GM10248 (cell line): ENCODE results near the gene KIF1A.

ENCODE experiments used
- CTCF ChIA-PET: fragments of 300-600 bp; sonication (Branson Sonifier 250); formaldehyde crosslinking; extraction: SDS; loops from one replicate; lab custom pipeline; 2021; ENCODE audit warnings: antibody characterized with exemption; lab: Yijun Ruan, JAX
- POLR2A ChIA-PET: fragments of 350-650 bp; sonication (Branson Sonifier 250); formaldehyde crosslinking; extraction: SDS; loops from one replicate; lab custom pipeline; 2020; ENCODE audit warnings: antibody characterized with exemption; lab: Yijun Ruan, JAX
- DNase-seq: peaks from one replicate; pipeline ENCODE4 v3.0.0; 2012; ENCODE audit errors: extremely low spot score
- CTCF ChIP-seq: IDR thresholded peaks from 2 replicates; pipeline ENCODE4 v1.5.1; 2012; ENCODE audit warnings: mild to moderate bottlenecking, low read depth; ENCODE audit errors: extremely low read depth, missing control alignments, control extremely low read depth

The KIF1A gene

GRCh38 chr2:240819126-240819857 is 727 bp downstream of the KIF1A start:
- CTCF ChIA-PET: no interaction called here
- no peak for DNase-seq
- no peak for TF ChIP-seq CTCF
- POLR2A ChIA-PET: no interaction called here

- CTCF ChIA-PET: no interaction called here
- no peak for TF ChIP-seq CTCF
- no peak for DNase-seq
- POLR2A ChIA-PET: no interaction called here
These were observed 1.5 kb downstream of the KIF1A start for GRCh38 chr2:240818293-240819125.

GRCh38 chr2:240817496-240818292 is 2.3 kb downstream of the KIF1A start:
- TF ChIP-seq CTCF: no peak
- DNase-seq: no peak
- POLR2A ChIA-PET: no interaction called here
- CTCF ChIA-PET: no interaction called here

GRCh38 chr2:240816584-240817495 is 3.2 kb downstream of the KIF1A start:
- ChIA-PET CTCF (no interaction called here), POLR2A (no interaction called here)
- TF ChIP-seq CTCF: no peak
- no peak for DNase-seq

- TF ChIP-seq CTCF: no peak
- CTCF ChIA-PET: no interaction called here
- POLR2A ChIA-PET: no interaction called here
- DNase-seq: no peak
These were observed 4.0 kb downstream of the KIF1A start for GRCh38 chr2:240815761-240816583.
